Neuronal stem cell (in vitro differentiated cells): ENCODE data around the gene ZC3H12A.

Experiments used
- DNase-seq: peaks from one replicate; pipeline ENCODE4 v3.0.0-alpha.2; 2013; ENCODE audit warnings: low spot score
- H2AFZ ChIP-seq: one replicate; pipeline ENCODE4 v1.6.1; 2013; ENCODE audit warnings: mild to moderate bottlenecking, low read length, inconsistent platforms
- H2AK5ac ChIP-seq: 2 replicates; pipeline ENCODE4 v1.6.1; 2013; ENCODE audit warnings: low read depth, mild to moderate bottlenecking, inconsistent platforms, low read length, moderate library complexity, mixed read lengths
- H2BK120ac ChIP-seq: 2 replicates; pipeline ENCODE4 v1.6.1; 2013; ENCODE audit warnings: low read depth, mild to moderate bottlenecking, inconsistent platforms, low read length, moderate library complexity, mixed read lengths
- H2BK12ac ChIP-seq: one replicate; pipeline ENCODE4 v1.6.1; 2013; ENCODE audit warnings: low read length, inconsistent platforms
- H2BK15ac ChIP-seq: 2 replicates; pipeline ENCODE4 v1.6.1; 2013; ENCODE audit warnings: mild to moderate bottlenecking, low read length, inconsistent platforms, mixed read lengths
- H2BK5ac ChIP-seq: one replicate; pipeline ENCODE4 v1.6.1; 2013; ENCODE audit warnings: inconsistent platforms, mild to moderate bottlenecking, low read length, moderate library complexity
- H3K14ac ChIP-seq: one replicate; pipeline ENCODE4 v1.6.1; 2013; ENCODE audit warnings: low read length, inconsistent platforms
- H3K18ac ChIP-seq: 2 replicates; pipeline ENCODE4 v1.6.1; 2013; ENCODE audit warnings: low read length, inconsistent platforms
- H3K23ac ChIP-seq: 2 replicates; pipeline ENCODE4 v1.6.1; 2013; ENCODE audit warnings: low read depth, mild to moderate bottlenecking, mixed read lengths, low read length, inconsistent platforms; ENCODE audit not compliant: poor library complexity
- H3K27ac ChIP-seq: replicated peaks from 3 replicates; pipeline ENCODE4 v1.5.1; 2013; ENCODE audit warnings: low read length, inconsistent platforms
- H3K27me3 ChIP-seq, 3 experiments: 2 replicates each; pipeline ENCODE4 v1.6.1; 2013; ENCODE audit warnings: low read length in 3 of 3, mild to moderate bottlenecking in 2 of 3, inconsistent platforms in 1 of 3, low read depth in 1 of 3, mixed read lengths in 1 of 3, moderate library complexity in 1 of 3; ENCODE audit not compliant: control insufficient read depth in 3 of 3, insufficient read depth in 3 of 3
- H3K36me3 ChIP-seq, 2 donors: replicated peaks in 1 of 2; 2 replicates each; pipeline ENCODE4 v1.6.1; 2013; ENCODE audit warnings: low read length in 2 of 2; ENCODE audit not compliant: control insufficient read depth in 2 of 2, insufficient read depth in 2 of 2
- H3K4ac ChIP-seq: 2 replicates; pipeline ENCODE4 v1.6.1; 2013; ENCODE audit warnings: inconsistent platforms, mild to moderate bottlenecking, low read length, moderate library complexity
- H3K4me1 ChIP-seq, 2 donors: 1 replicate in 1 of 2; 2 replicates in 1 of 2; pipeline ENCODE4 v1.6.1; 2013; ENCODE audit warnings: low read length in 2 of 2, low read depth in 1 of 2; ENCODE audit not compliant: control insufficient read depth in 2 of 2, insufficient read depth in 1 of 2
- H3K4me2 ChIP-seq: one replicate; pipeline ENCODE4 v1.6.1; 2013; ENCODE audit warnings: mild to moderate bottlenecking, low read length, inconsistent platforms; ENCODE audit not compliant: insufficient read depth, poor library complexity, severe bottlenecking
- H3K4me3 ChIP-seq, 2 donors: 2 replicates each; pipeline ENCODE4 v1.5.1; 2013; ENCODE audit warnings: low read length in 2 of 2, mild to moderate bottlenecking in 2 of 2, inconsistent platforms in 1 of 2, moderate library complexity in 1 of 2
- H3K79me1 ChIP-seq: one replicate; pipeline ENCODE4 v1.6.1; 2013; ENCODE audit warnings: low read depth, mild to moderate bottlenecking, inconsistent platforms, low read length, moderate library complexity
- H3K9ac ChIP-seq: one replicate; pipeline ENCODE4 v1.6.1; 2013; ENCODE audit warnings: mild to moderate bottlenecking, low read depth, low read length, inconsistent platforms; ENCODE audit not compliant: poor library complexity
- H3K9me3 ChIP-seq, 2 donors: replicated peaks in 1 of 2; 2 replicates each; pipeline versions ENCODE3 to v1.6.1; 2013; ENCODE audit warnings: low read length in 2 of 2, mild to moderate bottlenecking in 2 of 2, inconsistent platforms in 1 of 2, low read depth in 1 of 2, mixed read lengths in 1 of 2, moderate library complexity in 1 of 2; ENCODE audit not compliant: control insufficient read depth in 2 of 2, insufficient read depth in 1 of 2
- H4K8ac ChIP-seq: one replicate; pipeline ENCODE4 v1.6.1; 2013; ENCODE audit warnings: low read depth, mild to moderate bottlenecking, inconsistent platforms, low read length, moderate library complexity
- H4K91ac ChIP-seq: one replicate; pipeline ENCODE4 v1.6.1; 2013; ENCODE audit warnings: low read length, low read depth, mild to moderate bottlenecking, inconsistent platforms; ENCODE audit not compliant: poor library complexity
- WGBS, 2 donors: extraction: QIAGEN DNeasy Blood & Tissue Kit; methylation state at CpG; one replicate each; pipeline ENCODE4 v1.1.7; 2013; ENCODE audit warnings: missing lambda C conversion rate in 2 of 2, mixed read lengths in 1 of 2; ENCODE audit not compliant: insufficient read length in 2 of 2, insufficient replicate concordance in 1 of 2; ENCODE audit errors: extremely low coverage in 2 of 2; 5-methylcytosine and 5-hydroxymethylcytosine counted together

ZC3H12A gene

DNA sequence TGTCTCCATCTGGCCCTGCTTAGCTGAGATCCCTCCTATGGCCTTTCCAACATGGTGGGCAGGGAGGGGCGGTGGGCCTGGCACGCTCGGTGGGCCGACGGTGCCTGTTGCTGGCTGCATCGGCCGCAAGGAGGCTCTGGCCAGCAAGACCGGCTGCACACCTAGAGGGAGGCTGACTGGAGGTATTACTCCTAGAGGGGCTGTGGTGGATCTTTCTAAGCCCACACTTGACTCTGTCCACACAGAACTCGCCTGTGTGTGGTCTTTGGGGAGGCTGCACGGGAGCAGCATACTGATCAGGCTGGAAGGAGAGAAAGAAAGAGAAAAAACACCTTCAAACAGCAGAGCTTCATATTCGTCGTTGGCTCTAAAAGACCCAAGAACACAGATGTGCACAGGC lies 41.7 kb upstream of the ZC3H12A start:
- H3K27ac ChIP-seq: no peak overlapping the region

GRCh38 chr1:37433171-37433570 lies 41.2 kb upstream of the ZC3H12A start:
- Histone ChIP-seq H2BK120ac (peak overlapping the region; percentile 21), H2BK12ac (peak overlapping the region; percentile 47), H2BK15ac (peak overlapping the region; percentile 69), H3K27me3 (peaks cover 0 to 11% (median 0%) of the 10 kb centered on the region in 3 experiments), H4K91ac (no peak overlapping the region), H3K27ac (no peak overlapping the region), H3K14ac (peak overlapping the region; percentile 86), H3K23ac (peak overlapping the region; percentile 0), H2AFZ (no peak overlapping the region), H2BK5ac (no peak overlapping the region), H3K4me2 (no peak overlapping the region), H3K18ac (peak overlapping the region; percentile 86), H3K9me3 (no peaks in the 10 kb centered on the region), H4K8ac (peak overlapping the region; percentile 66), H3K4me3 (peak overlapping the region in 1 of 2 donors; percentile 47), H3K4me1 (peaks cover 0 to 6% of the 10 kb centered on the region in 2 donors), H3K36me3 (no peaks in the 10 kb centered on the region), H3K4ac (peak overlapping the region; percentile 13), H2AK5ac (peak overlapping the region; percentile 82), H3K79me1 (no peaks in the 10 kb centered on the region), H3K9ac (peak overlapping the region; percentile 57)
- no peak for DNase-seq
- no CpG with 5 or more reads among the region's 12 CpGs for WGBS, 2 donors

More for the DNA sequence above, 41.7 kb upstream of the ZC3H12A start:
- H2BK15ac ChIP-seq: no peak overlapping the region
- H3K4me1 ChIP-seq: peaks cover 0 to 6% of the 10 kb centered on the region in 2 donors
- H2AFZ ChIP-seq: no peak overlapping the region
- no peak overlapping the region for H3K4me3 ChIP-seq
- H2BK5ac ChIP-seq: no peak overlapping the region
- WGBS, 2 donors: no CpG with 5 or more reads among the region's 12 CpGs
- no peaks in the 10 kb centered on the region for H3K79me1 ChIP-seq
- H3K27me3 ChIP-seq: peaks cover 0 to 6% (median 0%) of the 10 kb centered on the region in 3 experiments
- H2AK5ac ChIP-seq: no peak overlapping the region
- H3K23ac ChIP-seq: no peak overlapping the region
- H3K9me3 ChIP-seq: no peaks in the 10 kb centered on the region
- no peak for DNase-seq
- H4K8ac ChIP-seq: no peak overlapping the region
- no peaks in the 10 kb centered on the region for H3K36me3 ChIP-seq
- H3K4me2 ChIP-seq: no peak overlapping the region
- H2BK120ac ChIP-seq: no peak overlapping the region
- H2BK12ac ChIP-seq: no peak overlapping the region
- H3K9ac ChIP-seq: peak overlapping the region; percentile 18
- H3K4ac ChIP-seq: no peak overlapping the region
- peak overlapping the region; percentile 86 for H3K18ac ChIP-seq
- no peak overlapping the region for H4K91ac ChIP-seq
- peak overlapping the region; percentile 15 for H3K14ac ChIP-seq

GRCh38 chr1:37434292-37435225 lies 39.8 kb upstream of the ZC3H12A start:
- no peak overlapping the region for H3K4ac ChIP-seq
- H3K9me3 ChIP-seq: no peaks in the 10 kb centered on the region
- no peaks in the 10 kb centered on the region for H3K36me3 ChIP-seq
- no peak overlapping the region for H3K9ac ChIP-seq
- no peak overlapping the region for H2BK120ac ChIP-seq
- peak overlapping the region; percentile 84 for H2BK15ac ChIP-seq
- no peak overlapping the region for H3K14ac ChIP-seq
- peak overlapping the region; percentile 70 for H2AK5ac ChIP-seq
- no peak overlapping the region for H4K8ac ChIP-seq
- H3K4me1 ChIP-seq: peaks cover 0 to 18% of the 10 kb centered on the region in 2 donors
- H2BK12ac ChIP-seq: peak overlapping the region; percentile 12
- peak overlapping the region; percentile 33 for H3K18ac ChIP-seq
- peak; percentile 51 for DNase-seq
- H4K91ac ChIP-seq: no peak overlapping the region
- H3K4me3 ChIP-seq: no peak overlapping the region
- H3K27me3 ChIP-seq: peaks cover 0 to 12% (median 0%) of the 10 kb centered on the region in 3 experiments
- no peak overlapping the region for H3K4me2 ChIP-seq
- no peaks in the 10 kb centered on the region for H3K79me1 ChIP-seq
- H3K27ac ChIP-seq: no peak overlapping the region
- no CpG with 5 or more reads among the region's 16 CpGs for WGBS, 2 donors
- H2AFZ ChIP-seq: no peak overlapping the region
- H2BK5ac ChIP-seq: peak overlapping the region; percentile 4
- no peak overlapping the region for H3K23ac ChIP-seq

DNA sequence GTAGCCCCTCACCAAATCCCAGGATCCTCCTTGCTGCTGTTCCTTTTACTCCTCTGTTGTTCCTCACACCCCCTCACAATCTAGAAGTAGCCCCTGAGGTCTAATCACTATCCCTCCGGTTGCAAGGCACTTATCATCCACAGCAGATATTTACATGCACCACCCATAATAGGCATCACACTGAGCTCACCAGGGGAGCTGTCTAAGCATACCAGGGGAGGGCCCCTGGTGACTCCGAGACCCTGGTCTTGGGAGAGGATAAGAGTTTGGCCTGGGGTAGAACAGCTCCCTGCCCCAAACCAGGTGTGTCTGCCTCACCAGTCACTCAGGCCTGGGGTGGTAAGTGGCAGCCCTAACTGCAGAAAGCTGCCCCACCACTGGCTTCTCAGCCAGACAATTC lies 37.3 kb upstream of the ZC3H12A start:
- Histone ChIP-seq H3K4me2 (no peak overlapping the region), H2BK12ac (no peak overlapping the region), H3K14ac (no peak overlapping the region), H3K18ac (no peak overlapping the region), H2BK120ac (no peak overlapping the region), H3K23ac (no peak overlapping the region), H2BK5ac (no peak overlapping the region), H2AFZ (no peak overlapping the region), H3K4ac (no peak overlapping the region), H2BK15ac (no peak overlapping the region), H3K9me3 (no peaks in the 10 kb centered on the region), H4K91ac (no peak overlapping the region), H3K36me3 (no peaks in the 10 kb centered on the region), H4K8ac (no peak overlapping the region), H3K79me1 (no peaks in the 10 kb centered on the region), H2AK5ac (no peak overlapping the region), H3K9ac (no peak overlapping the region), H3K4me3 (no peak overlapping the region), H3K27me3 (peaks cover 0 to 12% (median 0%) of the 10 kb centered on the region in 3 experiments), H3K27ac (no peak overlapping the region), H3K4me1 (peaks cover 0 to 16% of the 10 kb centered on the region in 2 donors)
- DNase-seq: no peak
- no CpG with 5 or more reads among the region's 2 CpGs for WGBS, 2 donors
